GM19468 (cell line): ENCODE measurements around the gene FAM53B.
A peak's percentile ranks its signal among the peaks of the same experiment; 100 is the strongest.

Experiments
- ATAC-seq: cut with Tn5 transposase; IDR thresholded peaks from one replicate; pipeline ENCODE4 v1.9.1; 2021; ENCODE audit warnings: mild to moderate bottlenecking, moderate library complexity, moderate number of reproducible peaks; ENCODE audit not compliant: unreplicated experiment; ENCODE audit errors: extremely low read depth

Gene FAM53B

GRCh38 chr10:124743191-124744101 lies 732 bp downstream of the FAM53B start:
- ATAC-seq, result peak; percentile 9

GRCh38 chr10:124742413-124743190 lies 1.6 kb downstream of the FAM53B start:
- no peak for ATAC-seq

GRCh38 chr10:124741922-124742412 lies 2.2 kb downstream of the FAM53B start:
- no peak for ATAC-seq

DNA sequence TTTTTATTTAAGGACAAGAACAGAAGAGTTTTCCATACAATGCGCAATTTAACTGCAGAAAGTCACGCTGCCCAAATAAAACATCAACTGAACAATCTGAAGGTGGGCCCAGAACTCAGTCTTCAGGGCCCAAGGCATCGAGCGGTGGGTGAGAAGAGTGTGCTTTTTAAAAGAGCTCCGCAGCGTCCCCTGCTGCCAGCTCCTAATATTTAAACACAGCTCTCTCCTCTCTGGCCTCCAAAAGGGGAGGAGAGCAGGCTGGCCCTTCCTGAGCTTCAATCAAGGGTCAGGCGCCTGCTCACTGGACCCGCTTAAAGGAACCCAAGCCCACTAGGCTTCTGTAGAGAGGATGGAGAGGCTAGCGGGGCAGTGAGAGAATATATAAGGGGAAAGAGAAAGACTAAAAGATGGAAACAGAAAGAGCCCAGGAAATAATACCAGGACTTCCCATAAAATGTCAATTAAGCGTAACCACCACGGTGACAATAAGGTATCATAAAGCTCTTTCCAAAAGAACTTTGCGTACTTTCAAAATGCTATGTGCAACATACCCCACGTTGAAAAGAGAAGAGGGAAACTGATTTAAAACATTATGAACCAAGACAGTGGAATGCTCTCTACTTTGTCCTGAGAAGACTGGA lies 2.8 kb downstream of the FAM53B start:
- peak; percentile 33 for ATAC-seq

DNA sequence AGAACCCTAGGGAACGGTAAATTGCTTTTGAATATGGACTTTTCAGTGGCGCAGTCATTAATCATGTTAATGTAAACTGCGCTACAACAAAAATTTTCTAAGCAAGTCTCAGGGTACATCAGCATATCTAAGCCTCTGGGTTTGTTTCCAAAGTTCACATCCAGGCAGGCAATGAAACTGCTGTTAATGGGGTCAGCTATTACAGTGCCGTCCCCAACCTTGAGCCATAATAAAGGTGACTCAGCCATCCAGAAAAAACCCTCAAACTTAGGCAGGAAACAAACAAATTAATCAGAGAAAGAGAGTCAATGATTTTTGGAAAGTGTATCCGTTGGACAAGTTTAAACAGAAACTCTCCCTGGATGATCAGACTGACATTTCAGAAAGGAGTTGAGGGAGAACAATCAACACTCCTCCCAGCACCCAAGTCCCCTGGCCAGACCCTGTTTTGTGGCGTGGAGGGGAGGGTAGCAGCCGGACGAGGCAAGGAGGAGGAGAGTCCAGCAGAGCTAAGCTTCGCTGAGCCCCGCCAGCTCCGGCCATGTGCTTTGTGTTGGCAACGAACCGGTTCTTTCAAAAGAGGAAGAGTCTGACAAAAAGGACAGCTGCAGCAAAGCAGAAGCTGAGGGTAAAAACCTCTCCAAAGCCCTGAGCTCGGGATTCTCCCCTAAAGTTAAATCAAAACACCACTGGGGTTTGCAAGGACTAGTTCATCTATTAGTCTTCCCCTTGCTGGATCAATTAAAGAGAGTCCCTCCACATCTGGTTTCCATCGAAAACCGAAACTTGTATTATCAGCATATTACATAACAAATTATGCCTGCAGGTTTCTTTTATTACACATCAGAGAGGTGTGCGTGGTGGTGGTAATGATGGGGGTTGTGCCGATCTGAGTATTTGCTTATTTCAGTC lies 3.6 kb downstream of the FAM53B start:
- no peak for ATAC-seq

DNA sequence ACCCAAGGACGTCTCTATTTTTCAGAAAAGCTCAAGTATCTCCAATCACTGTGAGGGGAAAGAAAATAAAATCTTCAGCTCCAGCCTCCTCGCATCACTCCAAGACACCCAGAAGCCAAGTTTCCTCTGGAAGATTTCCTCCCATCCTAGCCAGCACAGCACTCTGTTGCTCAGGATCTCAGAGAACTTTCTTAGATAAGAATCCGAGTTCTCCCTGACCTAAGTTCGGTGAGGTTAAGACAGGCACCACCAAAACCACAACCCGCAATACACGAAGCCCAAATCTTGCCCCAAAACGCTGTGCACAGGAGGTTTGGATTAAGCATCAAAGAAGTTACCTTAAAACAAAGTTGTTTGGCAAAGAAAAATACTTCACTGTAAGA lies 4.2 kb downstream of the FAM53B start:
- no peak for ATAC-seq

GRCh38 chr10:124739119-124739921 lies 4.9 kb downstream of the FAM53B start:
- ATAC-seq, result no peak

GRCh38 chr10:124738441-124738840 lies 5.7 kb downstream of the FAM53B start:
- no peak for ATAC-seq

- no peak for ATAC-seq
Observed at GRCh38 chr10:124737708-124738107, 6.5 kb downstream of the FAM53B start.

GRCh38 chr10:124737221-124737620 lies 7.0 kb downstream of the FAM53B start:
- no peak for ATAC-seq

DNA sequence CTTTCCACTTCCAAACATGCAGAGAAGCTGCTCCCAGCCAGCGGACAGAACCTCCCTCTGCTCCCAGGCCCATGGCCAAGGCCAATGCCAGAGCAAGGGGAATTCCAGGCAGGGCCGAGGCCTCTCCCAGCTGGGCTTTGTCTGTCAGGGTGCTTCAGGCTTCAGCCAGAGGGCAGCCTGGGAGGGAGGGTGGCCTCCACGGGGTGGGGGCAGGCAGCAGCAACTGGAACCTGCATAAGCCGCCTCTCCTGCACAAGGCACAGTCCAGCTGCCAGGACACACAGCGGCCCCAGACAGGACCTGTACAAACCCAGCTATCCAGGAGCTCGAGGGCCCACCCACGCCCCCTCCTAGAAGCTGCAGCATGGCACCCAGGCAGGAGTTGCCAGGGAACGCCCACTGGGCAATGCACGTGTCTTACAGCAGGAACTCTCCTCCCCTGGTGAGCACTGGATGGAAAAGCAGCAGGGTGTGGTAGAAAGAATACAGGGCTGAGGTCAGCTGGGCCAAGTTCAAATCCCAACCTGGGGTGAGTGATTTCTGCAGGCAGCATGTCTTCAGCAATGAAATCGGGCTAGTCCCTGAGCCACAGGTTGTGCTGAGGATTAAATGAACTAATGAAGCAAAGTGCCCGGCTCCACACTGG lies 7.6 kb downstream of the FAM53B start:
- no peak for ATAC-seq

GRCh38 chr10:124735491-124736286 lies 8.5 kb downstream of the FAM53B start:
- ATAC-seq, result no peak

- no peak for ATAC-seq
Observed at GRCh38 chr10:124734311-124735166, 9.6 kb downstream of the FAM53B start.

GRCh38 chr10:124733571-124734245 lies 10.5 kb downstream of the FAM53B start:
- no peak for ATAC-seq

DNA sequence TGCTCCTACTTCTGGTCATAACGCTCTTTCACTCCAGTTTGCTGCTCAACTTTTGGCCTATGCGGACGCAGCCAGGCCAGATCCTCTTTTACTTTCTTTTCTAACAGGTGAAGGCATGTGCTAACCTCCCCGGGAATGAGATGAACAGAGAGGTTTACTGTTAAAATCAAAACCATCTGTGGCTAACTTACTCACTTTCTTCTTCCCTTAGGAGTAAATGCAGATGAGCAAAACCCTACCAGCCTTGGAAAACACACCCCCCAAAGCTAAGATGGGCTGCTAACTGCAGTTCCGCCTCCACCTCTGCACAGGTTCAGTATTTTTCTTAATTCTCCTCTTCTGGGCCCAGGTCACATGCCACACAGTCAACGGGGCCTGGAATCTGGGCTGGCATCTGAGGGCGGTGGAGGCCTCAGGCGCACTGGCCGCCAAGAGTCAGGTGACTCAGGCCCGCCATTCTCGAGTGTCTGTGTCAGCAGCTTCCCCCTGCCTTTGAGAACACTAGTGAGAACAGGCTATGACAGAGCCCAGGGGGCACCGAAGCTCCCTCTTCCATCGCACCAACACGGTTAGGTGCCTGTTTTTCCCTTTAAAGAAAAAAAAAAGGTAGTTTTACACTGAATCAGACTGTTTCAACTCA lies 11.1 kb downstream of the FAM53B start:
- ATAC-seq, result no peak

- ATAC-seq, result no peak
Observed at GRCh38 chr10:124731551-124731950, 12.6 kb downstream of the FAM53B start.
